H1 (cell line): ENCODE results near the gene PKM. TPM values are rescaled to one million over a fixed set of nuclear protein-coding genes. Genes with fewer than 3 reads are reported as not detected.

Experiments used
- CTCF ChIA-PET: fragments of 300-600 bp; sonication (Branson Sonifier 250); formaldehyde crosslinking; loops from one replicate; lab custom pipeline; 2021; ENCODE audit not compliant: partially characterized antibody; lab: Charles Lee
- POLR2A ChIA-PET: fragments of 300-600 bp; sonication (Branson Sonifier 250); formaldehyde crosslinking; loops from one replicate; lab custom pipeline; 2021; ENCODE audit warnings: inconsistent platforms; ENCODE audit not compliant: partially characterized antibody; lab: Charles Lee
- DNase-seq, 2 experiments: peaks; one replicate each; pipeline versions ENCODE4 v3.0.0 to v3.0.0-alpha.2; 2010 to 2022; ENCODE audit warnings: low spot score in 2 of 2, low read depth in 1 of 2, mixed read lengths in 1 of 2
- FAIRE-seq: peaks from 2 replicates; lab custom pipeline; 2011; peaks lifted over from hg19 to GRCh38; lab: Jason Lieb, UNC
- H2AFZ ChIP-seq: 2 replicates; pipeline ENCODE4 v1.8.1; 2012; ENCODE audit warnings: low read length, inconsistent platforms
- H2AK5ac ChIP-seq: 2 replicates; pipeline ENCODE4 v1.6.1; 2013; ENCODE audit warnings: low read depth, low read length
- H2BK120ac ChIP-seq: replicated peaks from 2 replicates; pipeline ENCODE3; 2013; ENCODE audit warnings: low read depth, low read length, inconsistent platforms
- H2BK12ac ChIP-seq: 2 replicates; pipeline ENCODE4 v1.6.1; 2013; ENCODE audit warnings: low read depth, low read length
- H2BK15ac ChIP-seq: 2 replicates; pipeline ENCODE4 v1.6.1; 2013; ENCODE audit warnings: low read length
- H2BK20ac ChIP-seq: 2 replicates; pipeline ENCODE4 v1.6.1; 2013; ENCODE audit warnings: low read length
- H2BK5ac ChIP-seq: 2 replicates; pipeline ENCODE4 v1.6.1; 2013; ENCODE audit warnings: low read depth, low read length
- H3K14ac ChIP-seq: 2 replicates; pipeline ENCODE4 v1.6.1; 2013; ENCODE audit warnings: inconsistent platforms; ENCODE audit not compliant: insufficient read length
- H3K18ac ChIP-seq: 2 replicates; pipeline ENCODE4 v1.6.1; 2013; ENCODE audit warnings: low read length; ENCODE audit errors: extremely low read depth
- H3K23ac ChIP-seq: 2 replicates; pipeline ENCODE4 v1.6.1; 2013; ENCODE audit warnings: inconsistent platforms; ENCODE audit not compliant: insufficient read length
- H3K23me2 ChIP-seq: 2 replicates; pipeline ENCODE4 v1.6.1; 2013; ENCODE audit warnings: low read depth, low read length
- H3K27ac ChIP-seq: 2 replicates; pipeline ENCODE4 v1.6.1; 2011; ENCODE audit warnings: low read depth, low read length, inconsistent platforms
- H3K27me3 ChIP-seq, 4 experiments: replicated peaks in 1 of 4; 1 replicate in 1 of 4; 2 replicates in 3 of 4; pipeline versions ENCODE4 v1.6.1 to v1.8.1; 2011 to 2013; ENCODE audit warnings: low read length in 3 of 4, mild to moderate bottlenecking in 3 of 4, inconsistent platforms in 2 of 4, mixed read lengths in 2 of 4, moderate library complexity in 1 of 4; ENCODE audit not compliant: control insufficient read depth in 3 of 4, insufficient read depth in 3 of 4; ENCODE audit errors: extremely low read depth in 1 of 4
- H3K36me3 ChIP-seq, 4 experiments: 2 replicates each; pipeline versions ENCODE4 v1.6.1 to v1.8.1; 2011 to 2013; ENCODE audit warnings: mild to moderate bottlenecking in 4 of 4, low read length in 3 of 4, moderate library complexity in 2 of 4, control low read depth in 1 of 4, inconsistent platforms in 1 of 4; ENCODE audit not compliant: insufficient read depth in 4 of 4, control insufficient read depth in 2 of 4
- H3K4ac ChIP-seq: replicated peaks from 2 replicates; pipeline ENCODE3; 2013; ENCODE audit warnings: low read length, low read depth, mixed read lengths, inconsistent platforms; ENCODE audit not compliant: insufficient read length
- H3K4me1 ChIP-seq, 4 experiments: replicated peaks in 1 of 4; 1 replicate in 1 of 4; 2 replicates in 3 of 4; pipeline versions ENCODE4 v1.6.1 to v1.8.1; 2011 to 2013; ENCODE audit warnings: low read length in 3 of 4, inconsistent platforms in 2 of 4, mixed read lengths in 1 of 4; ENCODE audit not compliant: insufficient read depth in 4 of 4, control insufficient read depth in 3 of 4
- H3K4me2 ChIP-seq, 2 experiments: 2 replicates each; pipeline versions ENCODE4 v1.6.1 to v1.8.1; 2011 to 2013; ENCODE audit warnings: low read depth in 2 of 2, low read length in 2 of 2, control low read depth in 1 of 2, inconsistent platforms in 1 of 2, mild to moderate bottlenecking in 1 of 2; ENCODE audit not compliant: insufficient read depth in 1 of 2
- H3K4me3 ChIP-seq, 4 experiments: fragments of 200-600, 300-600 bp in 1 of 4; sonication (generic), shearing (Covaris generic), sonication (Bioruptor Twin) in 1 of 4; 2 replicates each; pipeline versions ENCODE4 v1.5.1 to v1.8.1; 2011 to 2016; ENCODE audit warnings: low read length in 4 of 4, low read depth in 3 of 4, control low read depth in 2 of 4, inconsistent platforms in 2 of 4, mild to moderate bottlenecking in 2 of 4, mixed read lengths in 1 of 4, moderate library complexity in 1 of 4; ENCODE audit not compliant: insufficient read depth in 2 of 4; ENCODE audit errors: extremely low read depth in 1 of 4
- H3K56ac ChIP-seq: replicated peaks from 2 replicates; pipeline ENCODE3; 2013; ENCODE audit warnings: low read depth, mild to moderate bottlenecking, mixed read lengths, low read length, inconsistent platforms; ENCODE audit not compliant: insufficient read length
- H3K79me1 ChIP-seq: 2 replicates; pipeline ENCODE4 v1.6.1; 2013; ENCODE audit warnings: low read depth, low read length, control low read depth
- H3K79me2 ChIP-seq, 2 experiments: 2 replicates each; pipeline versions ENCODE4 v1.6.1 to v1.8.1; 2012 to 2013; ENCODE audit warnings: low read length in 2 of 2, mild to moderate bottlenecking in 2 of 2, inconsistent platforms in 1 of 2; ENCODE audit not compliant: insufficient read depth in 2 of 2, control insufficient read depth in 1 of 2
- H3K9ac ChIP-seq, 4 experiments: replicated peaks in 1 of 4; 1 replicate in 1 of 4; 2 replicates in 3 of 4; pipeline versions ENCODE4 v1.6.1 to v1.8.1; 2011 to 2013; ENCODE audit warnings: low read depth in 3 of 4, low read length in 3 of 4, control low read depth in 2 of 4, mild to moderate bottlenecking in 2 of 4, moderate library complexity in 2 of 4, inconsistent platforms in 1 of 4; ENCODE audit errors: extremely low read depth in 1 of 4
- H3K9me3 ChIP-seq, 2 experiments: 2 replicates each; pipeline versions ENCODE4 v1.6.1 to v1.8.1; 2012 to 2013; ENCODE audit warnings: mild to moderate bottlenecking in 2 of 2, moderate library complexity in 2 of 2, control low read depth in 1 of 2, inconsistent platforms in 1 of 2, low read depth in 1 of 2, low read length in 1 of 2, mixed read lengths in 1 of 2; ENCODE audit not compliant: insufficient read depth in 2 of 2
- H4K20me1 ChIP-seq, 2 experiments: replicated peaks in 1 of 2; 2 replicates each; pipeline versions ENCODE3 to v1.8.1; 2011 to 2013; ENCODE audit warnings: inconsistent platforms in 2 of 2, low read length in 2 of 2, mild to moderate bottlenecking in 1 of 2; ENCODE audit not compliant: insufficient read depth in 2 of 2, control insufficient read depth in 1 of 2
- H4K5ac ChIP-seq: 2 replicates; pipeline ENCODE4 v1.6.1; 2013; ENCODE audit warnings: low read length, low read depth, mixed read lengths, inconsistent platforms; ENCODE audit not compliant: insufficient read length
- H4K8ac ChIP-seq: 2 replicates; pipeline ENCODE4 v1.8.0; 2013; ENCODE audit warnings: mild to moderate bottlenecking, moderate library complexity, low read length, inconsistent platforms; ENCODE audit not compliant: insufficient read depth; ENCODE audit errors: extremely low read depth
- H4K91ac ChIP-seq: replicated peaks from 2 replicates; pipeline ENCODE3; 2013; ENCODE audit warnings: low read length, mixed read lengths, inconsistent platforms; ENCODE audit not compliant: insufficient read length
- ASH2L ChIP-seq: fragments of 200-600, 300-600 bp; sonication (generic); IDR thresholded peaks from one replicate; pipeline ENCODE4 v1.7.1; 2017; ENCODE audit warnings: low read length
- CEBPB ChIP-seq: IDR thresholded peaks from 2 replicates; pipeline ENCODE4 v1.6.1; 2012; ENCODE audit warnings: low read depth, low read length
- HDAC2 ChIP-seq, 2 experiments: fragments of 300-600 bp in 1 of 2; sonication (generic) in 1 of 2; IDR thresholded peaks; 2 replicates each; pipeline ENCODE4 v1.6.1; 2011 to 2012; ENCODE audit warnings: low read depth in 2 of 2, low read length in 2 of 2, mild to moderate bottlenecking in 2 of 2, moderate library complexity in 2 of 2, borderline replicate concordance in 1 of 2, inconsistent platforms in 1 of 2
- RBBP5 ChIP-seq: IDR thresholded peaks from 2 replicates; pipeline ENCODE4 v1.7.1; 2012; ENCODE audit warnings: low read depth, mild to moderate bottlenecking, inconsistent platforms, low read length, moderate library complexity, borderline replicate concordance
- RNF2 ChIP-seq: fragments of 200-900, 300-1000 bp; sonication (generic); IDR thresholded peaks from 2 replicates; pipeline ENCODE4 v1.7.1; 2016; ENCODE audit warnings: borderline replicate concordance, low read depth, mild to moderate bottlenecking, antibody characterized with exemption, low read length; ENCODE audit not compliant: poor library complexity, severe bottlenecking; ENCODE audit errors: missing control alignments
- RXRA ChIP-seq: IDR thresholded peaks from 2 replicates; pipeline ENCODE4 v1.6.1; 2011; ENCODE audit warnings: low read depth, mild to moderate bottlenecking, low read length, moderate library complexity; ENCODE audit not compliant: insufficient read depth
- TAF7 ChIP-seq: optimal IDR thresholded peaks from 2 replicates; pipeline ENCODE3; 2011; ENCODE audit warnings: low read depth, mild to moderate bottlenecking, inconsistent platforms, low read length, moderate library complexity, borderline replicate concordance
- WGBS, 2 experiments: shearing (Covaris generic) in 1 of 2; methylation state at CpG; one replicate each; pipeline versions ENCODE4 v1.1.6 to v1.1.7; 2013 to 2015; ENCODE audit warnings: low lambda C conversion rate in 2 of 2, mixed read lengths in 2 of 2, inconsistent platforms in 1 of 2, low coverage in 1 of 2, missing lambda C conversion rate in 1 of 2; ENCODE audit not compliant: insufficient replicate concordance in 2 of 2, insufficient coverage in 1 of 2, insufficient read length in 1 of 2; ENCODE audit errors: extremely low coverage in 1 of 2, missing lambda C conversion rate in 1 of 2; 5-methylcytosine and 5-hydroxymethylcytosine counted together
- polyA plus RNA-seq, 7 experiments: library from polyadenylated mRNA; depleted of rRNA in 3 of 7; stranded (reverse) in 5 of 7; unstranded in 2 of 7; fragments of >200 nt in 5 of 7; fragments of 200-250 nt in 2 of 7; gene quantifications; 1 replicate in 5 of 7; 2 replicates in 1 of 7; 4 replicates in 1 of 7; pipeline versions ENCODE4 v1.2.1 to v1.2.3, GENCODE V29; 2011 to 2013; ENCODE audit warnings: missing spikeins in 2 of 7, mixed read lengths in 2 of 7
- total RNA-seq: library from RNA; stranded (reverse); fragmentation: NEBNext Ultra II Directional; extraction: Animal tissue kit (Norgen Biotek cat#: 25700); gene quantifications from 2 replicates; pipeline ENCODE4 v1.2.1, GENCODE V29; 2021
- TF ChIP-seq, protein P1 (sequence below): IDR thresholded peaks from 2 replicates; pipeline ENCODE4 v1.6.1; 2011; ENCODE audit warnings: low read length, improper control_type of control experiment

Gene PKM
- total and polyA plus RNA-seq, 2 of the 8 experiments (the other 6 are each of a cell fraction or from before 2014, with no cell fraction given) = 780 to 856 TPM

- Histone ChIP-seq H2BK120ac (no peak within 1 kb of the TSS), H3K79me1 (no peaks in the 10 kb centered on the region), H3K27me3 (peaks cover 7 to 21% (median 17%) of the 10 kb centered on the region in 4 experiments; a peak in 6 of 7 replicates), H2BK15ac (peak within 1 kb of the TSS; percentile 18; the same call in 1 of the 2 replicates), H3K23ac (no peak within 1 kb of the TSS), H3K23me2 (peaks cover 9% of the 10 kb centered on the region), H2AK5ac (no peak within 1 kb of the TSS), H3K36me3 (peaks cover 28 to 38% (median 36%) of the 10 kb centered on the region in 4 experiments), H3K18ac (peak within 1 kb of the TSS; percentile 60; the same call in 1 of the 2 replicates), H4K8ac (peak within 1 kb of the TSS; percentile 90; the same call in 1 of the 2 replicates), H3K9me3 (no peaks in the 10 kb centered on the region), H4K5ac (no peak within 1 kb of the TSS), H3K4me3 (peak within 1 kb of the TSS; percentile 49 to 74 (median 59)), H2BK12ac (no peak within 1 kb of the TSS), H4K91ac (no peak within 1 kb of the TSS), H3K79me2 (no peaks in the 10 kb centered on the region), H3K14ac (no peak within 1 kb of the TSS), H3K9ac (no peak within 1 kb of the TSS), H4K20me1 (peaks cover 20 to 22% of the 10 kb centered on the region in 2 experiments), H2BK5ac (no peak within 1 kb of the TSS), H3K27ac (no peak within 1 kb of the TSS), H2AFZ (peak within 1 kb of the TSS; percentile 0; the same call in 1 of the 2 replicates), H3K4me1 (peaks cover 2 to 8% (median 4%) of the 10 kb centered on the region in 4 experiments; a peak in 6 of 7 replicates), H3K56ac (no peak within 1 kb of the TSS), H3K4me2 (peak within 1 kb of the TSS; percentile 85 to 89), H2BK20ac (no peak within 1 kb of the TSS), H3K4ac (no peak within 1 kb of the TSS)
- ChIA-PET POLR2A (interaction anchor here (0.8 to 4.4 kb wide), 17 partner anchors 9 to 337 kb away, joined by 3 to 33 read pairs (median 4); partner anchors contain the start of genes MYO9A, PKM and SENP8), CTCF (interaction anchor here (0.7 to 4.3 kb wide), 13 partner anchors 9 to 396 kb away, joined by 3 to 32 read pairs (median 5); no protein-coding TSS in a partner anchor)
- DNase-seq (peak; percentile 50 to 86), FAIRE-seq (no peak)
- WGBS, 2 experiments = 25% methylated on average over 23 of the region's 83 CpGs; no CpG with 5 or more reads in 1 of the 2 experiments
- TF ChIP-seq RNF2 (no peak), RBBP5 (peak; percentile 32; the same call in 1 of the 2 replicates), TAF7 (no peak), HDAC2 (IDR thresholded peaks at IDR 0.05; ENCODE audit: borderline replicate concordance in 1 of 2, low read depth in 2 of 2, low read length in 2 of 2) (no peak), CEBPB (no peak), ASH2L (no peak), RXRA (no peak)
- TF ChIP-seq, protein P1, sequence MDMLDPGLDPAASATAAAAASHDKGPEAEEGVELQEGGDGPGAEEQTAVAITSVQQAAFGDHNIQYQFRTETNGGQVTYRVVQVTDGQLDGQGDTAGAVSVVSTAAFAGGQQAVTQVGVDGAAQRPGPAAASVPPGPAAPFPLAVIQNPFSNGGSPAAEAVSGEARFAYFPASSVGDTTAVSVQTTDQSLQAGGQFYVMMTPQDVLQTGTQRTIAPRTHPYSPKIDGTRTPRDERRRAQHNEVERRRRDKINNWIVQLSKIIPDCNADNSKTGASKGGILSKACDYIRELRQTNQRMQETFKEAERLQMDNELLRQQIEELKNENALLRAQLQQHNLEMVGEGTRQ = no peak
These were observed 33.3 kb downstream of the PKM start, which contains the start of gene GRAMD2A for GRCh38 chr15:72197460-72198355. Gene GRAMD2A (minus strand): TSS chr15:72197787.
